ENCODE measurements around the gene FAM171A1. TPM values are rescaled to one million over a fixed set of nuclear protein-coding genes. Genes with fewer than 3 reads are reported as not detected.

Gene FAM171A1
- total and polyA plus RNA-seq, 12 donors: 3.5 to 14.1 (median 5.7) TPM

DNA sequence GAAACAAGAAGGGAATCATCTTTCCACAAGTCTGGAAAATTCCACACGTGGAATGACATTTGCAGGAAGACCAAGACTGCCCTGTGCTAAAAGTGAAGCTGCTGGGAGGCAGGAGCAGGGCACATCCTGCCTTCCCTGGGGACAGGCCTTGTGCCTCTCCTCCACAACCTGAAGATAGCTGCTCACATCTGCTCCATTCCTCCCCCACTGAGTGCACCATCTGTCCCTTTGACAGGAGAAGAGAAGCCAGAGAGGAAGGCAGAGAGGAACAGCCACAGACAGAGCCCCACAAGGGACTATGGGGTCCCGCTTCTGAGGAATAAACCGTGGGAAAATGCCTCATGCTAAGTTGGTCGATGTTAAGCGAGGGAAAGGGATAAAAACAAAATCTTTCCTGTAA is 15.9 kb upstream of the FAM171A1 start:
- TF ChIP-seq POLR2A (IDR thresholded peaks at IDR 0.05): no peak
- TF ChIP-seq, protein P1, sequence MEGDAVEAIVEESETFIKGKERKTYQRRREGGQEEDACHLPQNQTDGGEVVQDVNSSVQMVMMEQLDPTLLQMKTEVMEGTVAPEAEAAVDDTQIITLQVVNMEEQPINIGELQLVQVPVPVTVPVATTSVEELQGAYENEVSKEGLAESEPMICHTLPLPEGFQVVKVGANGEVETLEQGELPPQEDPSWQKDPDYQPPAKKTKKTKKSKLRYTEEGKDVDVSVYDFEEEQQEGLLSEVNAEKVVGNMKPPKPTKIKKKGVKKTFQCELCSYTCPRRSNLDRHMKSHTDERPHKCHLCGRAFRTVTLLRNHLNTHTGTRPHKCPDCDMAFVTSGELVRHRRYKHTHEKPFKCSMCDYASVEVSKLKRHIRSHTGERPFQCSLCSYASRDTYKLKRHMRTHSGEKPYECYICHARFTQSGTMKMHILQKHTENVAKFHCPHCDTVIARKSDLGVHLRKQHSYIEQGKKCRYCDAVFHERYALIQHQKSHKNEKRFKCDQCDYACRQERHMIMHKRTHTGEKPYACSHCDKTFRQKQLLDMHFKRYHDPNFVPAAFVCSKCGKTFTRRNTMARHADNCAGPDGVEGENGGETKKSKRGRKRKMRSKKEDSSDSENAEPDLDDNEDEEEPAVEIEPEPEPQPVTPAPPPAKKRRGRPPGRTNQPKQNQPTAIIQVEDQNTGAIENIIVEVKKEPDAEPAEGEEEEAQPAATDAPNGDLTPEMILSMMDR (IDR thresholded peaks at IDR 0.05): no peak
- intact Hi-C loops (cut with DNase I): no loop called here

GRCh38 chr10:15385552-15386455 is 14.7 kb upstream of the FAM171A1 start:
- H3K4me1 ChIP-seq (replicated peaks in 1 of 2): no peaks in the 10 kb centered on the region

More for the DNA sequence above, 15.9 kb upstream of the FAM171A1 start:
- no peaks in the 10 kb centered on the region for H3K27me3 ChIP-seq
- H3K4me3 ChIP-seq: no peak overlapping the region
- H3K4me1 ChIP-seq (replicated peaks in 1 of 2): no peaks in the 10 kb centered on the region
- no peaks in the 10 kb centered on the region for H3K36me3 ChIP-seq (replicated peaks in 1 of 2)
- no peaks in the 10 kb centered on the region for H3K9me3 ChIP-seq (replicated peaks in 1 of 3)
- no peak overlapping the region for H3K27ac ChIP-seq
- DNase-seq: no peak
- 65 to 74% (median 65%) methylated on average over 5 of the region's 5 CpGs for WGBS, 4 donors

DNA sequence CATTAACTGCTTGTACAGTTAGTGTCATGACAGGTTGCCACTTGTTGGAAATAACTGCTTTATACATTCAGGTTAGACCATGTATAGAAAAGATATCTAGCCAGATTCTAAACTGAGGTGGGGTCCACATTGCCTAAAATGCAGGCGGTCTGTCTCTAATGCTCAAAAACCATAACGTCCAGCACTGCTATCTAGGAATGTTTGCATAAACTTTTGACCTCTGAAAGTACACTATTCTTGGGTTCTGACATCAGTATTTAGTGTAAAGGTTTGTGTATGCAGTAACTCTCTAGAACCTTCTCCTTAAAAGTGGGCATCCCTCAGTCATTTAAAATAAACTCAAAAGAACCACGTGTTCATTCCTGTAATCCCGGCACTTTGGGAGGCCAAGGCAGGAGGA is 10.3 kb upstream of the FAM171A1 start:
- Histone ChIP-seq H3K9me3 (replicated peaks in 1 of 3) (no peaks in the 10 kb centered on the region), H3K4me1 (replicated peaks in 1 of 2) (no peaks in the 10 kb centered on the region), H3K27me3 (no peaks in the 10 kb centered on the region), H3K27ac (no peak overlapping the region), H3K36me3 (replicated peaks in 1 of 2) (no peaks in the 10 kb centered on the region), H3K4me3 (no peak overlapping the region)
- DNase-seq: no peak
- WGBS, 4 donors: 55 to 68% (median 63%) methylated on average over 4 of the region's 4 CpGs
- intact Hi-C loops (cut with DNase I): no loop called here
- TF ChIP-seq, protein P1 (IDR thresholded peaks at IDR 0.05): no peak
- no peak for TF ChIP-seq POLR2A (IDR thresholded peaks at IDR 0.05)

More at GRCh38 chr10:15385552-15386455, 14.7 kb upstream of the FAM171A1 start:
- intact Hi-C loops (cut with DNase I): no loop called here
- Histone ChIP-seq H3K27ac (no peak overlapping the region), H3K36me3 (replicated peaks in 1 of 2) (no peaks in the 10 kb centered on the region), H3K4me3 (no peak overlapping the region), H3K9me3 (replicated peaks in 1 of 3) (no peaks in the 10 kb centered on the region), H3K27me3 (no peaks in the 10 kb centered on the region)
- 60 to 64% (median 61%) methylated on average over 17 of the region's 17 CpGs for WGBS, 4 donors
- TF ChIP-seq, protein P1 (IDR thresholded peaks at IDR 0.05): no peak
- no peak for TF ChIP-seq POLR2A (IDR thresholded peaks at IDR 0.05)
- no peak for DNase-seq

DNA sequence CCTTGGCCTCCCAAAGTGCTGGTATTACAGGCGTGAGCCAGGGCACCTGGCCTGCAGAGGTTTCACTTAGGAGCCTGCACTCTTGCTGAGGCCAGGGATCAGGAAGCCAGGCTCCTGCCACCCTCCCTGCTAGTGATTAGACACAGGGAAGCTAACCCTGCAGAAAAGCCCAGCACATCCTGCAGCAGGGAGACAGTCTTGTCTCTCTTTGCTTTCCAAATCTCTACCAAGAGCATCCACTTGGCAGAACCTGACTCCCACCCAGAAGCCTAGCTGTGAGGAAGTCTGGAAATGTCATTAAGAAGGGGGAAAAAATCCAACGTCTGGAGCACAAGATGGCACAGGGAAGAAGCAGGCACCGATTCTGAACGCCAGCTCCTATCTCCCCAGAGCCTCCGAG is 8.0 kb upstream of the FAM171A1 start:
- TF ChIP-seq, protein P1 (IDR thresholded peaks at IDR 0.05): no peak
- TF ChIP-seq POLR2A (IDR thresholded peaks at IDR 0.05): no peak
- Histone ChIP-seq H3K4me1 (replicated peaks in 1 of 2) (no peaks in the 10 kb centered on the region), H3K27me3 (no peaks in the 10 kb centered on the region), H3K36me3 (replicated peaks in 1 of 2) (no peaks in the 10 kb centered on the region), H3K27ac (no peak overlapping the region), H3K4me3 (no peak overlapping the region), H3K9me3 (replicated peaks in 1 of 3) (no peaks in the 10 kb centered on the region)
- no peak for DNase-seq
- intact Hi-C loops (cut with DNase I): no loop called here
- 58 to 88% (median 78%) methylated on average over 5 of the region's 5 CpGs for WGBS, 4 donors
